Measurements from ENCODE around the gene IFT25. TPM values are rescaled to one million over a fixed set of nuclear protein-coding genes. Genes with fewer than 3 reads are reported as not detected.

IFT25 gene
- total RNA-seq, 2 donors from 2014 or later: 23.8 to 24.5 TPM

DNA sequence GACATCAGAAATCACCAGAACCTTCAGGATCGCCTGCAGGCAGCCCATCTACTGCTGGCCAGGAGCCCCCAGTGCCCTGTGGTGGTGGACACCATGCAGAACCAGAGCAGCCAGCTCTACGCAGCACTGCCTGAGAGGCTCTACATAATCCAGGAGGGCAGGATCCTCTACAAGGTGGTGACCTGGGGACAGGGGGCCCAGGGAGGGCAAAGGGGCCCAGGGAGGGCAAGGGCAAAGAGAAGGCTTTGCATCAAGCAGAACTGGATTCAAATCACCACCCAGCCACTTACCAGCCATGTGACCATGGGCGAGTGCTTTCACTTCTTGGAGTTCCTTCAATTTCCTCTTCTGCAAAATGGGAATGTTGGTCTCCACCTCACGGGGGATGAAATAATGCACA, 39.4 kb downstream of the IFT25 start:
- TF ChIP-seq, protein P1, sequence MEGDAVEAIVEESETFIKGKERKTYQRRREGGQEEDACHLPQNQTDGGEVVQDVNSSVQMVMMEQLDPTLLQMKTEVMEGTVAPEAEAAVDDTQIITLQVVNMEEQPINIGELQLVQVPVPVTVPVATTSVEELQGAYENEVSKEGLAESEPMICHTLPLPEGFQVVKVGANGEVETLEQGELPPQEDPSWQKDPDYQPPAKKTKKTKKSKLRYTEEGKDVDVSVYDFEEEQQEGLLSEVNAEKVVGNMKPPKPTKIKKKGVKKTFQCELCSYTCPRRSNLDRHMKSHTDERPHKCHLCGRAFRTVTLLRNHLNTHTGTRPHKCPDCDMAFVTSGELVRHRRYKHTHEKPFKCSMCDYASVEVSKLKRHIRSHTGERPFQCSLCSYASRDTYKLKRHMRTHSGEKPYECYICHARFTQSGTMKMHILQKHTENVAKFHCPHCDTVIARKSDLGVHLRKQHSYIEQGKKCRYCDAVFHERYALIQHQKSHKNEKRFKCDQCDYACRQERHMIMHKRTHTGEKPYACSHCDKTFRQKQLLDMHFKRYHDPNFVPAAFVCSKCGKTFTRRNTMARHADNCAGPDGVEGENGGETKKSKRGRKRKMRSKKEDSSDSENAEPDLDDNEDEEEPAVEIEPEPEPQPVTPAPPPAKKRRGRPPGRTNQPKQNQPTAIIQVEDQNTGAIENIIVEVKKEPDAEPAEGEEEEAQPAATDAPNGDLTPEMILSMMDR (IDR thresholded peaks at IDR 0.05): no peak

DNA sequence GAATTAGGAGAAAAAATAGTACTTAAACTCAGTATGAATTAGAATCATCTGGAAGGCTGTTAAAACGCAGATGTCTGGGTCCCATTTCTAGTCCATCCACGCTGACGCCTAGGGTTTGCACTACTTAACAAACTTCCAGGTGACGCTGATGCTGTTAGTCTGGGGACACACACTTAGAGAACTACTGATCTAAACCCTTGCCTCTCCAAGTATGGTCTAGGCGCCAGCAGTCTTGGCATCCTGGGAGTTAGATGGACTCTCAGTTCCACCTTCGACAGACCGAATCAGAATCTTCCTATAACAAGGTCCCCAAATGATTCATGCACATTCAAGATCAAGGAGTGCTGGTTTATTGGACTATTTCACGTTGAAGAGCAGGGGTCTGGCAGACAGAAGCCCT, 40.0 kb downstream of the IFT25 start:
- no peak for DNase-seq (ENCODE audit: low spot score)
- TF ChIP-seq, protein P1 (IDR thresholded peaks at IDR 0.05): no peak
- Histone ChIP-seq H3K4me1 (ENCODE audit: control insufficient read depth in 1 of 2, low read depth in 2 of 2) (peaks cover 0 to 6% of the 10 kb centered on the region in 2 donors), H3K36me3 (no peaks in the 10 kb centered on the region), H3K27me3 (replicated peaks; ENCODE audit: insufficient read depth) (no peaks in the 10 kb centered on the region), H3K4me3 (no peak overlapping the region), H3K9me3 (no peaks in the 10 kb centered on the region), H3K27ac (no peak overlapping the region)
- ATAC-seq (ENCODE audit: insufficient number of reproducible peaks, low FRiP score, low read depth): no peak

More for the DNA sequence above, 39.4 kb downstream of the IFT25 start:
- Histone ChIP-seq H3K27ac (no peak overlapping the region), H3K4me1 (ENCODE audit: control insufficient read depth in 1 of 2, low read depth in 2 of 2) (peaks cover 0 to 6% of the 10 kb centered on the region in 2 donors), H3K4me3 (no peak overlapping the region), H3K36me3 (no peaks in the 10 kb centered on the region), H3K27me3 (replicated peaks; ENCODE audit: insufficient read depth) (no peaks in the 10 kb centered on the region), H3K9me3 (no peaks in the 10 kb centered on the region)
- no peak for DNase-seq (ENCODE audit: low spot score)
- ATAC-seq (ENCODE audit: insufficient number of reproducible peaks, low FRiP score, low read depth): no peak

DNA sequence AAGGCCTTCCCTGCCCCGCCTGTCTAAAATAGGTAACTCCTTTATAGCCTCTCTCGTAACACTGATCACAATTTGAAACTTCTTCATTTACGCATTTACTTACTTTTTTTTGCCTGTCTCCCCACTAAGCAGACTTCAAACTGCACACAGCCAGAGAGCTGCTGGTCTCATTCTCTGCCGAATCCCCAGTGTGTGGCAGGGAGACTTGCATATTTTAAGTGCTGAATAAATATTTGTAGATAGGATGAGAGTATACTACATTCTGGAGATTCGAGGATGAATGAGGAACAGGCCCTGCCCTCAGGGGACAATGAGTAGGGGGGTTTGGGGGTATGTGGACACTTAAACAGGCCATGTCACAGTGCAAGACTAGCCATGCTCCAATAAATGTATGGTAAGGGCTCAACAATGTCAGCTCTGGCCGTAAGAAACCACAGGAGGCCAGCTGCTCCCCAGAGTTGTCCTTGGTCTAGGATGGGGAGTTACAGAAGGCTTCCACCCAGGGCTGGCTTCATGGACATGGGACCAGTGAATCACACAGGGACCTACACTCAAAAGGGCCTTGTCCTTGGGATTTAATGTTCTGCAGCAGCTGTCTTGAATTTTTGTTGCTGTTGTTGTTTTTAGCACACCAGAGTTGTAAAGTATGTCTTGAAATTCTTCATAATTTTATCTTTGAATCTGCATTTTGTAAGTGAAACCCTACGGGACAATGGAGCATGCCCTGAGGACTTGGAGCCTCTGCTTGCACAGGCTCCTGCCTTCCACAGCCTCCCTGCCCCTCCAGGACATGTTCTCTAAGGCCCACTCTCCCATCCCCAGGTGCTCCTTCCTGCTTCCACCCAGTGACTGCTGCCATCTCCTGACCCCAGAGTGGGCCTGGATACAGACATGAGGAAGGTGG, 43.0 kb downstream of the IFT25 start:
- TF ChIP-seq, protein P1 (IDR thresholded peaks at IDR 0.05): no peak
- Histone ChIP-seq H3K27me3 (replicated peaks; ENCODE audit: insufficient read depth) (no peaks in the 10 kb centered on the region), H3K36me3 (no peaks in the 10 kb centered on the region), H3K9me3 (no peaks in the 10 kb centered on the region), H3K4me1 (ENCODE audit: control insufficient read depth in 1 of 2, low read depth in 2 of 2) (peaks cover 15 to 34% of the 10 kb centered on the region in 2 donors), H3K4me3 (no peak overlapping the region), H3K27ac (no peak overlapping the region)
- ATAC-seq (ENCODE audit: insufficient number of reproducible peaks, low FRiP score, low read depth) (no peak), DNase-seq (ENCODE audit: low spot score) (no peak)

DNA sequence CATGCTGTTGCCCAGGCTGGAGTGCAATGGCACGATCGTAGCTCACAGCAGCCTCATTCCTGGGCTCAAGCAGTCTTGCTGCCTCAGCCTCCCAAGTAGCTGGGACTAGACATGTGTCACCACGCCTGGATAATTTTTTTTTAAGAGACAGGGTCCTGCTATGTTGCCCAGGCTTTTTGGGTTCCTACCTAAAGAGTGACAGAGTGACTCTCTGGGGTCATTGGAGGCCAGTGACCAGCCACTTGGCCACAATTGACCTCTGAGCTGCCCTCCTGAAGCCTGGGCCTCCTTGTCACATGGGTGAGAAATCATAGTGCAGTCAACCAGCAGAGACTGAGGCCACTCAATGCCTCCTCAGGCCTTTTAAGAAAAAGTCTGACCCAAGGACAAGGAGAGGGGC, 45.8 kb downstream of the IFT25 start:
- Histone ChIP-seq H3K27ac (no peak overlapping the region), H3K36me3 (no peaks in the 10 kb centered on the region), H3K27me3 (replicated peaks; ENCODE audit: insufficient read depth) (no peaks in the 10 kb centered on the region), H3K4me3 (no peak overlapping the region), H3K9me3 (no peaks in the 10 kb centered on the region), H3K4me1 (ENCODE audit: control insufficient read depth in 1 of 2, low read depth in 2 of 2) (peaks cover 25 to 59% of the 10 kb centered on the region in 2 donors)
- ATAC-seq (ENCODE audit: insufficient number of reproducible peaks, low FRiP score, low read depth) (no peak), DNase-seq (ENCODE audit: low spot score) (no peak)
- TF ChIP-seq, protein P1 (IDR thresholded peaks at IDR 0.05): no peak

DNA sequence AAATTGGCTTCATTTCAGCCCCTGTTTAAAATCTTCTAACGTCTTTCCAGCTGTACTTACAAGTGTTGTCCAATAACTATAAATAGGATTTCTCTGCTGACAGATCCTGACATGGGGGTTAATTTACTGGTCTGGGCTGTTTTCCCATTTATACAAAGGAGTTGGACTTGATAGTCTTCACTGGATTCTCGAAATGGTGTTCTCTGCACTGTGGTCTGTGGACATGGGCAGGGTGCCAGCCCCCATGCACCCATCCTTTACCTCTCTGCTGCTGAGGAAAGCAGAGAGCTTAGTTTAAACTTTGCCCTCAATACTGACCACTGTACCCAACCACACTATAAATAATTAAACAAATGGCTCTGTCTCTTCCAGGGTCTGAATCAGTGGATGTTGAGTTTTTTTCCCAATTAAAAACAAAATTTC, 46.3 kb downstream of the IFT25 start:
- Histone ChIP-seq H3K4me1 (ENCODE audit: control insufficient read depth in 1 of 2, low read depth in 2 of 2) (peaks cover 25 to 59% of the 10 kb centered on the region in 2 donors), H3K27me3 (replicated peaks; ENCODE audit: insufficient read depth) (no peaks in the 10 kb centered on the region), H3K27ac (peak overlapping the region; percentile 61 to 70), H3K36me3 (no peaks in the 10 kb centered on the region), H3K4me3 (peak overlapping the region; percentile 21), H3K9me3 (no peaks in the 10 kb centered on the region)
- TF ChIP-seq, protein P1 (IDR thresholded peaks at IDR 0.05): no peak
- DNase-seq (ENCODE audit: low spot score): no peak
- no peak for ATAC-seq (ENCODE audit: insufficient number of reproducible peaks, low FRiP score, low read depth)

All from thoracic aorta (tissue), 2 donors.